Uterus (tissue), 4 donors: Measurements from ENCODE around the gene BMP8A. TPM values are rescaled to one million over a fixed set of nuclear protein-coding genes. Genes with fewer than 3 reads are reported as not detected.

ENCODE experiments used
- DNase-seq, 2 donors: peaks; one replicate each; pipeline ENCODE4 v3.0.0-alpha.2; 2019 to 2020
- H3K27ac ChIP-seq, 2 donors: fragments of 200-600 bp; sonication (generic); 1 replicate in 1 of 2; 2 replicates in 1 of 2; pipeline ENCODE4 v1.5.1; 2016 to 2018
- H3K27me3 ChIP-seq, 2 donors: fragments of 200-600 bp; sonication (generic); one replicate each; pipeline ENCODE4 v1.5.1; 2018 to 2019; ENCODE audit warnings: control low read depth in 1 of 2
- H3K36me3 ChIP-seq, 2 donors: fragments of 200-600 bp; sonication (generic); one replicate each; pipeline ENCODE4 v1.5.1; 2019; ENCODE audit warnings: control low read depth in 1 of 2
- H3K4me1 ChIP-seq, 2 donors: fragments of 200-600 bp; sonication (generic); one replicate each; pipeline ENCODE4 v1.5.1; 2018 to 2019; ENCODE audit warnings: control low read depth in 1 of 2
- H3K4me3 ChIP-seq, 2 donors: fragments of 200-600 bp; sonication (generic); 1 replicate in 1 of 2; 2 replicates in 1 of 2; pipeline ENCODE4 v1.5.1; 2018 to 2019; ENCODE audit warnings: mild to moderate bottlenecking in 1 of 2
- H3K9me3 ChIP-seq, 2 donors: fragments of 200-600 bp; sonication (generic); one replicate each; pipeline ENCODE4 v1.5.1; 2019; ENCODE audit warnings: control low read depth in 1 of 2
- CTCF ChIP-seq, 4 experiments: fragments of 200-600 bp in 2 of 4; fragments of 450-650 bp in 2 of 4; sonication (generic) in 2 of 4; IDR thresholded peaks; one replicate each; pipeline ENCODE4 v1.5.1; 2016 to 2019; ENCODE audit warnings: antibody characterized with exemption in 4 of 4, mild to moderate bottlenecking in 2 of 4, moderate library complexity in 1 of 4
- POLR2A ChIP-seq, 2 donors: fragments of 450-650 bp; IDR thresholded peaks; one replicate each; pipeline ENCODE4 v1.6.1; 2016; ENCODE audit warnings: antibody characterized with exemption in 2 of 2, mild to moderate bottlenecking in 1 of 2, moderate library complexity in 1 of 2
- intact Hi-C: fragments of 100-400 bp; cut with DNase I; formaldehyde crosslinking; loops from one replicate; pipeline ENCODE4 v1.15.1; 2023; ENCODE audit warnings: low total_unique reads
- total RNA-seq, 4 donors: library from RNA; depleted of rRNA in 3 of 4; stranded (reverse); fragments of >200 nt in 3 of 4; gene quantifications; one replicate each; pipeline versions ENCODE4 v1.1.0 to v1.2.4, GENCODE V29; 2014 to 2023
- donor health status: DM: yes; HTN: yes; CAD: no.

BMP8A gene
- total RNA-seq, 4 donors from 2014 or later, result 1.8 to 8.3 (median 2.7) TPM; not detected in 1

DNA sequence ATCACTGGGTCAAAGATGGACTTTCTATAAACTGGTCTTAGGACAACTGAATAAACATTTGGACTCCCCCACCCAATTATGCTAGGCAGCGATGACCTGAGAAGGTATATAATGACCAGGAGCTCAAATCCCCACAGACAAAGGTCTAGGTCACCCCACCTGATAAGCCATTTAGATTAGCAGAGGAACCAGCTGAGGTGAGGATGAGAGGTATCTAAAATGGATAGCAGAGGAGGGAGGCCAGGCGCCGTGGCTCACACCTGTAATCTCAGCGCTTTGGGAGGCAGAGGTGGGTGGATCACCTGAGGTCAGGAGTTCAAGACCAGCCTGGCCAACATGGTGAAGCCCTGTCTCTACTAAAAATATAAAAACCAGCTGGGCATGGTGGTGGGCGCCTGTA lies 51.5 kb downstream of the BMP8A start:
- no peak for DNase-seq
- no peak overlapping the region for H3K4me3 ChIP-seq
- TF ChIP-seq POLR2A (IDR thresholded peaks at IDR 0.05), result no peak
- TF ChIP-seq CTCF (IDR thresholded peaks at IDR 0.05), result no peak
- H3K9me3 ChIP-seq, result no peaks in the 10 kb centered on the region
- H3K4me1 ChIP-seq, result no peaks in the 10 kb centered on the region
- H3K27ac ChIP-seq, result no peak overlapping the region
- H3K36me3 ChIP-seq, result no peaks in the 10 kb centered on the region
- H3K27me3 ChIP-seq, result no peaks in the 10 kb centered on the region
- intact Hi-C loops, result loop anchor here (10.0 kb wide), 1 partner anchor 448 kb away; no protein-coding TSS in a partner anchor

- no peaks in the 10 kb centered on the region for H3K4me1 ChIP-seq
- no peaks in the 10 kb centered on the region for H3K9me3 ChIP-seq
- no peak for DNase-seq
- no peak overlapping the region for H3K4me3 ChIP-seq
- TF ChIP-seq POLR2A (IDR thresholded peaks at IDR 0.05) (no peak), CTCF (IDR thresholded peaks at IDR 0.05) (no peak)
- H3K27me3 ChIP-seq, result no peaks in the 10 kb centered on the region
- intact Hi-C loops, result loop anchor here (10.0 kb wide), 1 partner anchor 450 kb away; no protein-coding TSS in a partner anchor
- H3K27ac ChIP-seq, result no peak overlapping the region
- H3K36me3 ChIP-seq, result no peaks in the 10 kb centered on the region
These were observed 52.9 kb downstream of the BMP8A start for GRCh38 chr1:39544327-39544726.

DNA sequence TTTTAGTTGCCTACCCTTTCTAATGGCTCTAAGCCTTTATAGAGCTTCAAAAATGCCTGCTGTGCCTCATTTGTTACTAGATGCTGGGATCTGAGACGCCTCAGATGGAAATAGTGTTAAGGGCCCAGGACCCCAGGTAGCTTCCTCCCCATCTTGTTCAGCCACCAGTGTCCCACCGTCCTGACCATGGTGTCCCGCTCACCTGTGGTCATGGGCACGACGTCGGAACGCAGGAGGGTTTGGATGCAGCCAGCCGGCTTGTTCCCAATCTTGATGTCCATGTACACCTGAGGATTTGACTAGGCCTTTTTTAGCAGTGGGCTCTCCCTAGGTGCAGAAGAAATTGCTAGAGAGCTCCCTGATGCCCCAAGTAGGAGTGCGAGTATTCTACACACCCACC lies 54.1 kb downstream of the BMP8A start:
- Histone ChIP-seq H3K27me3 (no peaks in the 10 kb centered on the region), H3K4me1 (no peaks in the 10 kb centered on the region), H3K9me3 (no peaks in the 10 kb centered on the region), H3K27ac (no peak overlapping the region), H3K36me3 (no peaks in the 10 kb centered on the region), H3K4me3 (no peak overlapping the region)
- TF ChIP-seq POLR2A (IDR thresholded peaks at IDR 0.05) (no peak), CTCF (IDR thresholded peaks at IDR 0.05) (no peak)
- intact Hi-C loops, result loop anchor here (10.0 kb wide), 1 partner anchor 451 kb away; no protein-coding TSS in a partner anchor
- no peak for DNase-seq

DNA sequence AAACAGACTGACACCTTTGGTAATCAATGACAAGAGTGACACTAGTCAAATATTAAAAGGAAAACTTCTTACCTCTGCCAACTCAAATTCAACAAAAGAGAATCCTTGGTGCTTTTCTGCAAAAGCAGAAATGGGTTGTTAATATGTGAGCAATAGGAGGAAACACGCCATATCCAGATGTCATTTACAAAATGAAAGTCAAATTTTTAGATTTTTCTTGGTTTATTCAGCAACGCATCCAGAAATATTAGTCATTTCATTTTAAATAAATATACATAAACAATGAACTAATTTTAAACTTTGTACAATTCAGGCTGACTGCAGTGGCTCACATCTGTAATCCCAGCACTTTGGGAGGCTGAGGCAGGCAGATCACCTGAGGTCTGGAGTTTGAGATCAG lies 62.8 kb downstream of the BMP8A start:
- H3K27ac ChIP-seq, result no peak overlapping the region
- H3K36me3 ChIP-seq, result no peaks in the 10 kb centered on the region
- TF ChIP-seq CTCF (IDR thresholded peaks at IDR 0.05) (no peak), POLR2A (IDR thresholded peaks at IDR 0.05) (no peak)
- no peaks in the 10 kb centered on the region for H3K27me3 ChIP-seq
- no peaks in the 10 kb centered on the region for H3K9me3 ChIP-seq
- H3K4me3 ChIP-seq, result no peak overlapping the region
- intact Hi-C loops, result no loop called here
- DNase-seq, result no peak
- no peaks in the 10 kb centered on the region for H3K4me1 ChIP-seq

DNA sequence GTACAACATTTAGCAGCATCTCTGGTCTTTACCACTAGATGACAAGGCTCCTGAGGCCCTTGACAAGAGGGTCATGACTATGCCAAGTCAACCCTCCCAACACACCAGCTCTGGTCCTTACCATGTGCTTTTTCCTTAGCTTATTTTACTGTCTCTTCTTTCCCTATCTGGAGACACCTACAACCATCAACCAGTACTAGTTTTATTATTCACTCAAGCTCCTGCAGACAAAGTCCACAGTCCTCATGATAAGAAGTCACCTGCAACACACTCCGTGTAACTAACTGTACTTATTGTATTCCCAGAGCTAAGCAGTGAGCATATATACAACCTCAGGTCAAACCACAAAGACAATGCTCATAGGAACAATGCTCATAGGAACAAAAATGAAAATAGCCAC lies 69.8 kb downstream of the BMP8A start:
- H3K27ac ChIP-seq, result no peak overlapping the region
- TF ChIP-seq CTCF (IDR thresholded peaks at IDR 0.05), result no peak
- TF ChIP-seq POLR2A (IDR thresholded peaks at IDR 0.05), result no peak
- intact Hi-C loops, result no loop called here
- H3K9me3 ChIP-seq, result no peaks in the 10 kb centered on the region
- H3K27me3 ChIP-seq, result no peaks in the 10 kb centered on the region
- no peaks in the 10 kb centered on the region for H3K4me1 ChIP-seq
- H3K4me3 ChIP-seq, result no peak overlapping the region
- H3K36me3 ChIP-seq, result no peaks in the 10 kb centered on the region
- no peak for DNase-seq
